Muscle of arm (tissue), 12 donors: ENCODE measurements around the gene PHYH. TPM values are rescaled to one million over a fixed set of nuclear protein-coding genes. Genes with fewer than 3 reads are reported as not detected.
"Not testable (repeated sequence)": the region's sequence is repeated elsewhere in the genome, so short reads cannot be mapped to it uniquely, and the experiment has no call there.

Experiments
- DNase-seq: peaks from one replicate; pipeline ENCODE4 v3.0.0-alpha.2; 2013
- polyA plus RNA-seq, 12 donors: library from polyadenylated mRNA; unstranded; fragments of 120-200 nt; gene quantifications; one replicate each; pipeline ENCODE4 v1.2.1, GENCODE V29; 2013; ENCODE audit not compliant: insufficient read length in 12 of 12

Gene PHYH
- polyA plus RNA-seq, 12 donors = 23.5 to 52.4 (median 41.6) TPM; not detected in 1

GRCh38 chr10:13276749-13277365 is 23.0 kb downstream of the PHYH start:
- peak; percentile 44 for DNase-seq

GRCh38 chr10:13276146-13276545 is 23.7 kb downstream of the PHYH start:
- not testable (repeated sequence) for DNase-seq

GRCh38 chr10:13272164-13272571 is 27.7 kb downstream of the PHYH start:
- DNase-seq = peak; percentile 75

GRCh38 chr10:13271552-13272163 is 28.2 kb downstream of the PHYH start:
- peak; percentile 8 for DNase-seq

GRCh38 chr10:13270877-13271551 is 28.9 kb downstream of the PHYH start:
- no peak for DNase-seq

GRCh38 chr10:13268841-13269240 is 31.0 kb downstream of the PHYH start:
- DNase-seq = no peak

GRCh38 chr10:13268310-13268709 is 31.6 kb downstream of the PHYH start:
- DNase-seq = no peak

GRCh38 chr10:13263591-13263990 is 36.3 kb downstream of the PHYH start:
- no peak for DNase-seq

- no peak for DNase-seq
Observed at GRCh38 chr10:13262433-13262832, 37.4 kb downstream of the PHYH start.

GRCh38 chr10:13257621-13258140 is 42.2 kb downstream of the PHYH start:
- no peak for DNase-seq

- DNase-seq = no peak
Observed at GRCh38 chr10:13256627-13257026, 43.2 kb downstream of the PHYH start.

- no peak for DNase-seq
Observed at GRCh38 chr10:13253726-13254125, 46.1 kb downstream of the PHYH start.

- DNase-seq = no peak
Observed at GRCh38 chr10:13247784-13248183, 52.1 kb downstream of the PHYH start.

GRCh38 chr10:13247246-13247645 is 52.6 kb downstream of the PHYH start:
- peak; percentile 51 for DNase-seq

GRCh38 chr10:13242260-13242659 is 57.6 kb downstream of the PHYH start:
- DNase-seq = not testable (repeated sequence)

GRCh38 chr10:13241613-13242012 is 58.3 kb downstream of the PHYH start:
- DNase-seq = no peak

- DNase-seq = no peak
Observed at GRCh38 chr10:13239923-13240322, 59.9 kb downstream of the PHYH start.

- DNase-seq = no peak
Observed at GRCh38 chr10:13238271-13239077, 61.4 kb downstream of the PHYH start.

- no peak for DNase-seq
Observed at GRCh38 chr10:13236638-13237037, 63.2 kb downstream of the PHYH start.

GRCh38 chr10:13234736-13235135 is 65.1 kb downstream of the PHYH start:
- DNase-seq = not testable (repeated sequence)

GRCh38 chr10:13234172-13234571 is 65.7 kb downstream of the PHYH start, which contains the start of gene UCMA:
UCMA (minus strand) TSS chr10:13234374; CDS start chr10:13234258, 116 bp downstream.
- peak; percentile 26 for DNase-seq

GRCh38 chr10:13233358-13233757 is 66.5 kb downstream of the PHYH start:
- DNase-seq = no peak
